T-cell (primary cell): Measurements from ENCODE around the gene LENG9. TPM values are rescaled to one million over a fixed set of nuclear protein-coding genes. Genes with fewer than 3 reads are reported as not detected.
A peak's percentile ranks its signal among the peaks of the same experiment; 100 is the strongest.

Experiments used
- ATAC-seq, 4 experiments: fragments of 200-7000 bp in 3 of 4; fragments of 150-1000 bp in 1 of 4; cut with Tn5 transposase; replicated peaks in 1 of 4; 1 replicate in 3 of 4; 2 replicates in 1 of 4; pipeline ENCODE4 v1.10.0; 2021; ENCODE audit warnings: moderate library complexity in 3 of 4, mild to moderate bottlenecking in 2 of 4, moderate number of reproducible peaks in 1 of 4
- CTCF ChIA-PET, 2 donors: fragments of 300-600 bp; sonication (Branson Sonifier 250); formaldehyde crosslinking; loops; one replicate each; lab custom pipeline; 2022; ENCODE audit warnings: antibody characterized with exemption in 2 of 2; lab: Charles Lee
- POLR2A ChIA-PET, 2 donors: fragments of 300-600 bp; sonication (Branson Sonifier 250); formaldehyde crosslinking; loops; one replicate each; lab custom pipeline; 2022; ENCODE audit warnings: antibody characterized with exemption in 2 of 2; lab: Charles Lee
- DNase-seq, 35 experiments: peaks; one replicate each; pipeline versions ENCODE4 v3.0.0 to v3.0.0-alpha.2; 2013 to 2023
- H3K27ac ChIP-seq: one replicate; pipeline ENCODE4 v1.5.1; 2013; ENCODE audit warnings: low read length
- H3K27me3 ChIP-seq, 2 experiments: replicated peaks in 1 of 2; 1 replicate in 1 of 2; 2 replicates in 1 of 2; pipeline versions ENCODE4 v1.6.1 to v1.7.0; 2013; ENCODE audit warnings: low read length in 1 of 2, mixed read lengths in 1 of 2; ENCODE audit not compliant: control insufficient read depth in 2 of 2, insufficient read depth in 2 of 2; ENCODE audit errors: extremely low read depth in 1 of 2
- H3K36me3 ChIP-seq, 2 donors: 1 replicate in 1 of 2; 2 replicates in 1 of 2; pipeline versions ENCODE4 v1.6.1 to v1.7.0; 2013; ENCODE audit warnings: low read length in 1 of 2; ENCODE audit not compliant: control insufficient read depth in 2 of 2, insufficient read depth in 1 of 2; ENCODE audit errors: extremely low read depth in 1 of 2
- H3K4me1 ChIP-seq, 2 experiments: 1 replicate in 1 of 2; 2 replicates in 1 of 2; pipeline versions ENCODE4 v1.6.1 to v1.7.0; 2013; ENCODE audit warnings: low read length in 2 of 2, mixed read lengths in 1 of 2; ENCODE audit not compliant: insufficient read depth in 2 of 2, control insufficient read depth in 1 of 2; ENCODE audit errors: extremely low read depth in 1 of 2
- H3K4me3 ChIP-seq, 2 donors: 1 replicate in 1 of 2; 2 replicates in 1 of 2; pipeline versions ENCODE4 v1.5.1 to v1.7.0; 2013; ENCODE audit warnings: mild to moderate bottlenecking in 2 of 2, low read length in 1 of 2, moderate library complexity in 1 of 2; ENCODE audit not compliant: control insufficient read depth in 1 of 2; ENCODE audit errors: extremely low read depth in 1 of 2
- H3K9me3 ChIP-seq: 2 replicates; pipeline ENCODE4 v1.7.0; 2013
- H3K27ac Mint-ChIP-seq, 2 donors: one replicate each; pipeline ENCODE4 v1.8.0; 2020 to 2021; ENCODE audit warnings: mild to moderate bottlenecking in 2 of 2, mixed read lengths in 2 of 2
- H3K27me3 Mint-ChIP-seq, 2 donors: one replicate each; pipeline ENCODE4 v1.8.0; 2021 to 2022; ENCODE audit warnings: mixed read lengths in 2 of 2
- H3K36me3 Mint-ChIP-seq: one replicate; pipeline ENCODE4 v1.8.0; 2021; ENCODE audit warnings: mixed read lengths
- H3K4me1 Mint-ChIP-seq, 3 donors: one replicate each; pipeline ENCODE4 v1.8.0; 2020 to 2022; ENCODE audit warnings: mixed read lengths in 3 of 3, mild to moderate bottlenecking in 1 of 3
- H3K4me3 Mint-ChIP-seq, 3 donors: one replicate each; pipeline ENCODE4 v1.8.0; 2020 to 2022; ENCODE audit warnings: mild to moderate bottlenecking in 3 of 3, mixed read lengths in 3 of 3, moderate library complexity in 3 of 3
- H3K9me3 Mint-ChIP-seq, 3 donors: one replicate each; pipeline ENCODE4 v1.8.0; 2020 to 2022; ENCODE audit warnings: mixed read lengths in 3 of 3
- WGBS: methylation state at CpG from one replicate; pipeline ENCODE4 v1.1.5; 2013; ENCODE audit warnings: missing lambda C conversion rate; ENCODE audit not compliant: insufficient coverage; 5-methylcytosine and 5-hydroxymethylcytosine counted together
- total RNA-seq, 35 experiments: library from RNA in 6 of 35; stranded (reverse) in 6 of 35; fragments of 120-200 nt in 1 of 35; gene quantifications; one replicate each; pipeline versions ENCODE4 v1.2.1 to v1.2.4 and lab custom pipeline; 2013 to 2026

Gene LENG9
- total RNA-seq, 5 donors from 2014 or later (not counting 1 experiment from before 2014, with no cell fraction given) = 2.2 to 7.9 (median 7.5) TPM

- DNase-seq (no peak), ATAC-seq (no peak)
- Histone ChIP-seq H3K27me3 (peaks cover 2 to 27% of the 10 kb centered on the region in 2 experiments), H3K9me3 (no peaks in the 10 kb centered on the region), H3K36me3 (no peaks in the 10 kb centered on the region), H3K27ac (no peak overlapping the region), H3K4me3 (no peak overlapping the region), H3K4me1 (peaks cover 0 to 6% of the 10 kb centered on the region in 2 experiments)
- Mint-ChIP-seq H3K27me3 (peaks cover 19 to 43% of the 10 kb centered on the region in 2 donors), H3K36me3 (no peaks in the 10 kb centered on the region), H3K4me3 (no peak overlapping the region), H3K4me1 (peaks cover 4 to 15% (median 12%) of the 10 kb centered on the region in 3 donors), H3K27ac (no peak overlapping the region), H3K9me3 (no peaks in the 10 kb centered on the region)
- POLR2A ChIA-PET = no interaction called here
- WGBS = no CpG with 5 or more reads among the region's 3 CpGs
- CTCF ChIA-PET = interaction anchor here in 1 of 2 donors (0.6 kb wide), 1 partner anchor 638 kb away, joined by 3 read pairs; no protein-coding TSS in a partner anchor
Observed at GRCh38 chr19:54482889-54483288, 19.3 kb upstream of the LENG9 start.

DNA sequence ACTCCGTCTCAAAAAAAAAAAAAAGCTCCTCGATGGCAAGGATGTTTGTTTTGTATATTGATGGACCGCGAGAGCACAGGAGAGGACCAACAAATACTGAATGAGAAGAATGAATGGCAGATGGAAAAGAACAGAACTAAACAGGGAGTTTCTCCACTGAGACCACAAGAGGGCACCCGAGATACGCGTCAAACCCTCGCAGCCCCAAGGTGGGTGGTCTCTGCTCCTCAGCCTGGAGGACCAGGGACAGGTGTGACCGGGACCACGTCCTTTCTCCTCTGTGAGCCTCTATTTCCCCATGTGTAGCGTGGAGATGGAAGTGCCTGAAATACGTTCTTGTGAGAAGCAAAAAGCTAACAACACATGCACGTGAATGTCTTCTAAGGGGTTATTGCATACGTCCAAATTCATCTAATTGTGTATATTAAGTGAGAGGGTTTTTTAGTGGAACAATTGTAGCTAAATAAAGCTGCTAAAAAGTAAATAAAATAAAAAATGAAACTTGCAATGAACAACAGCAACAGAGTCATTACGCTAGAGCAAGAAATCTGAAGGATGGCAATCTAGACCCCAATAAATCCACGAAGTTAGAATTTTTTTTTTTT lies 17.9 kb upstream of the LENG9 start:
- ChIA-PET CTCF (interaction anchor here in 1 of 2 donors (0.6 to 0.7 kb wide), 3 partner anchors 61 to 157 kb away, joined by 3 to 6 read pairs (median 4); no protein-coding TSS in a partner anchor), POLR2A (no interaction called here)
- H3K27ac Mint-ChIP-seq = peak overlapping the region in 1 of 2 donors; percentile 63
- H3K4me1 ChIP-seq = peaks cover 0 to 6% of the 10 kb centered on the region in 2 experiments
- no peaks in the 10 kb centered on the region for H3K36me3 ChIP-seq
- no peak overlapping the region for H3K27ac ChIP-seq
- no peak overlapping the region for H3K4me3 ChIP-seq
- no peaks in the 10 kb centered on the region for H3K9me3 ChIP-seq
- H3K27me3 Mint-ChIP-seq = peaks cover 22 to 55% of the 10 kb centered on the region in 2 donors
- DNase-seq (peak in 9 of 35 experiments; percentile 13 to 78 (median 31)), ATAC-seq (peak in 3 of 4 experiments; percentile 29 to 67 (median 57))
- H3K4me3 Mint-ChIP-seq = no peak overlapping the region
- 0% methylated on average over 8 of the region's 16 CpGs for WGBS
- peaks cover 2 to 28% of the 10 kb centered on the region in 2 experiments for H3K27me3 ChIP-seq
- H3K36me3 Mint-ChIP-seq = no peaks in the 10 kb centered on the region
- no peaks in the 10 kb centered on the region for H3K9me3 Mint-ChIP-seq
- peaks cover 4 to 15% (median 12%) of the 10 kb centered on the region in 3 donors for H3K4me1 Mint-ChIP-seq

GRCh38 chr19:54480051-54480450 lies 16.5 kb upstream of the LENG9 start:
- CTCF ChIA-PET = no interaction called here

GRCh38 chr19:54478677-54479266 lies 15.2 kb upstream of the LENG9 start:
- ATAC-seq = peak in 1 of 4 experiments; percentile 59
- 27% methylated on average over 6 of the region's 10 CpGs for WGBS
- CTCF ChIA-PET = interaction anchor here (0.7 to 1.2 kb wide), 6 partner anchors 9 to 584 kb away, joined by 3 to 5 read pairs (median 3); partner anchors contain the start of genes LAIR2 (in 1 of the 2) and LENG8 (in 1 of the 2)
- Histone ChIP-seq H3K27ac (no peak overlapping the region), H3K36me3 (no peaks in the 10 kb centered on the region), H3K4me3 (no peak overlapping the region), H3K4me1 (peaks cover 0 to 6% of the 10 kb centered on the region in 2 experiments), H3K27me3 (peaks cover 2 to 26% of the 10 kb centered on the region in 2 experiments), H3K9me3 (no peaks in the 10 kb centered on the region)
- Mint-ChIP-seq H3K4me3 (no peak overlapping the region), H3K9me3 (no peaks in the 10 kb centered on the region), H3K27me3 (peaks cover 26 to 46% of the 10 kb centered on the region in 2 donors), H3K36me3 (no peaks in the 10 kb centered on the region), H3K4me1 (peaks cover 4 to 15% (median 12%) of the 10 kb centered on the region in 3 donors), H3K27ac (no peak overlapping the region)
- POLR2A ChIA-PET = no interaction called here
- DNase-seq = peak in 2 of 35 experiments; percentile 16 to 68

More at GRCh38 chr19:54480051-54480450, 16.5 kb upstream of the LENG9 start:
- no peaks in the 10 kb centered on the region for H3K36me3 ChIP-seq
- H3K4me3 ChIP-seq = no peak overlapping the region
- Mint-ChIP-seq H3K9me3 (no peaks in the 10 kb centered on the region), H3K4me1 (peaks cover 4 to 15% (median 12%) of the 10 kb centered on the region in 3 donors), H3K36me3 (no peaks in the 10 kb centered on the region), H3K4me3 (no peak overlapping the region), H3K27ac (no peak overlapping the region), H3K27me3 (peaks cover 22 to 51% of the 10 kb centered on the region in 2 donors)
- peaks cover 2 to 28% of the 10 kb centered on the region in 2 experiments for H3K27me3 ChIP-seq
- POLR2A ChIA-PET = no interaction called here
- no peak for ATAC-seq
- no peak overlapping the region for H3K27ac ChIP-seq
- peaks cover 0 to 6% of the 10 kb centered on the region in 2 experiments for H3K4me1 ChIP-seq
- H3K9me3 ChIP-seq = no peaks in the 10 kb centered on the region
- no peak for DNase-seq
- 14% methylated on average over 1 of the region's 2 CpGs for WGBS

- peaks cover 6 to 17% (median 13%) of the 10 kb centered on the region in 3 donors for H3K4me1 Mint-ChIP-seq
- ChIA-PET CTCF (interaction anchor here (0.5 to 1.0 kb wide), 5 partner anchors 12 to 202 kb away, joined by 3 to 5 read pairs (median 3); no protein-coding TSS in a partner anchor), POLR2A (interaction anchor here in 1 of 2 donors (0.5 kb wide), 1 partner anchor 622 kb away, joined by 4 read pairs; no protein-coding TSS in a partner anchor)
- DNase-seq = no peak
- no peaks in the 10 kb centered on the region for H3K9me3 ChIP-seq
- H3K27ac ChIP-seq = no peak overlapping the region
- no peak overlapping the region for H3K27ac Mint-ChIP-seq
- no peaks in the 10 kb centered on the region for H3K36me3 ChIP-seq
- 95% methylated on average over 2 of the region's 3 CpGs for WGBS
- H3K4me1 ChIP-seq = peaks cover 0 to 6% of the 10 kb centered on the region in 2 experiments
- H3K36me3 Mint-ChIP-seq = no peaks in the 10 kb centered on the region
- no peak overlapping the region for H3K4me3 Mint-ChIP-seq
- no peaks in the 10 kb centered on the region for H3K9me3 Mint-ChIP-seq
- no peak overlapping the region for H3K4me3 ChIP-seq
- peaks cover 2 to 36% of the 10 kb centered on the region in 2 experiments for H3K27me3 ChIP-seq
- no peak for ATAC-seq
- peaks cover 33 to 51% of the 10 kb centered on the region in 2 donors for H3K27me3 Mint-ChIP-seq
Observed at GRCh38 chr19:54477650-54478049, 14.1 kb upstream of the LENG9 start.

- no peak overlapping the region for H3K4me3 ChIP-seq
- H3K36me3 ChIP-seq = no peaks in the 10 kb centered on the region
- H3K4me1 ChIP-seq = peaks cover 0 to 10% of the 10 kb centered on the region in 2 experiments
- peaks cover 3 to 40% of the 10 kb centered on the region in 2 experiments for H3K27me3 ChIP-seq
- ATAC-seq = no peak
- no peak overlapping the region for H3K4me3 Mint-ChIP-seq
- ChIA-PET CTCF (no interaction called here), POLR2A (interaction anchor here in 1 of 2 donors (0.6 kb wide), 1 partner anchor 17 kb away, joined by 3 read pairs; no protein-coding TSS in a partner anchor)
- H3K4me1 Mint-ChIP-seq = peaks cover 3 to 8% (median 8%) of the 10 kb centered on the region in 3 donors
- no peak overlapping the region for H3K27ac Mint-ChIP-seq
- 88% methylated on average over 9 of the region's 11 CpGs for WGBS
- H3K9me3 ChIP-seq = no peaks in the 10 kb centered on the region
- peaks cover 30 to 44% of the 10 kb centered on the region in 2 donors for H3K27me3 Mint-ChIP-seq
- H3K9me3 Mint-ChIP-seq = no peaks in the 10 kb centered on the region
- no peaks in the 10 kb centered on the region for H3K36me3 Mint-ChIP-seq
- no peak overlapping the region for H3K27ac ChIP-seq
- no peak for DNase-seq
Observed at GRCh38 chr19:54475706-54476105, 12.1 kb upstream of the LENG9 start.
